ENCODE data around the gene RER1.

DNA sequence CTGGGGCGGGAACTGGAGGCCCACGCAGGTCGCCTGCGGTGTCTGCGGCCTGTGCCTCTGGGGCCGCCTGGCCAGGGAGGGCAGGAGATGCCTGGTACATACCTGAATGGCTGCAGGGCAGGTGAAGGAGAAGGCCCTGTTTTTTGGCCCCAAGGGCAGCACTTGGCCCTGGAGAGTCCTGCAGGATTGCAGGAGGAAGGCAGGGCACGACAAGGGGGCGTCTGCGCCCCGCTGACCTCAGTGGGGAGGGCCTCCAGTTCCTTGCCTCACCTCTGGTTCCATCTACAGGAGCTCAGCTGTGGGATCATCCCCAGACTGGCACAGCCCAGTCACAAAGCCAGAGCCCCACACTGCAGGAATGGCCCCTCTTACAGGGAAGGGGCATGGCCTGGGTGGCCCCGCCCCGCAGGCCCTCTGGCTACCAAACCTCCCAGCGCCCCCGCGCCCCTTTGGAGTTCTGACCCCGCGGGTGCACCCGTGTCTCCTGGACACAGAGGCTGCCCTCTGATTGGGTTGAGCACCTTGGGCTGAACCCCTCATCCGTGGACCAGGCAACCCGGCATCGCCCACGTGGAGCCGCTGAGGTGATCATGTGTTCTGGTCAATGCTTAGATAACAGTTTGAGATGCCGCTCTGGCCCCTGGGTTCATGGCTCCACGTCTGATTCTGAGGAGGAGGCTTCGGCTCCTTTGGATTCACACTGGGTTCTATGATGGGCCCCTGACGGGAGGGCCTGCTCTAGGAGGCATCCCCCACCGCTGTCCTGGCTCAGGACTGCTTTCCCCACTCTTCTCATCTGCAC, 22.1 kb downstream of the RER1 start:
- TF ChIP-seq, protein P1, sequence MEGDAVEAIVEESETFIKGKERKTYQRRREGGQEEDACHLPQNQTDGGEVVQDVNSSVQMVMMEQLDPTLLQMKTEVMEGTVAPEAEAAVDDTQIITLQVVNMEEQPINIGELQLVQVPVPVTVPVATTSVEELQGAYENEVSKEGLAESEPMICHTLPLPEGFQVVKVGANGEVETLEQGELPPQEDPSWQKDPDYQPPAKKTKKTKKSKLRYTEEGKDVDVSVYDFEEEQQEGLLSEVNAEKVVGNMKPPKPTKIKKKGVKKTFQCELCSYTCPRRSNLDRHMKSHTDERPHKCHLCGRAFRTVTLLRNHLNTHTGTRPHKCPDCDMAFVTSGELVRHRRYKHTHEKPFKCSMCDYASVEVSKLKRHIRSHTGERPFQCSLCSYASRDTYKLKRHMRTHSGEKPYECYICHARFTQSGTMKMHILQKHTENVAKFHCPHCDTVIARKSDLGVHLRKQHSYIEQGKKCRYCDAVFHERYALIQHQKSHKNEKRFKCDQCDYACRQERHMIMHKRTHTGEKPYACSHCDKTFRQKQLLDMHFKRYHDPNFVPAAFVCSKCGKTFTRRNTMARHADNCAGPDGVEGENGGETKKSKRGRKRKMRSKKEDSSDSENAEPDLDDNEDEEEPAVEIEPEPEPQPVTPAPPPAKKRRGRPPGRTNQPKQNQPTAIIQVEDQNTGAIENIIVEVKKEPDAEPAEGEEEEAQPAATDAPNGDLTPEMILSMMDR (IDR thresholded peaks at IDR 0.05), result no peak
- TF ChIP-seq EP300 (IDR thresholded peaks at IDR 0.05) (no peak), POLR2AphosphoS5 (IDR thresholded peaks at IDR 0.05) (no peak), POLR2A (IDR thresholded peaks at IDR 0.05) (no peak)
